ENCODE measurements around the gene C2orf42. TPM values are rescaled to one million over a fixed set of nuclear protein-coding genes. Genes with fewer than 3 reads are reported as not detected.

The C2orf42 gene
- total RNA-seq, 2 donors from 2014 or later: 12.3 to 16.5 TPM

DNA sequence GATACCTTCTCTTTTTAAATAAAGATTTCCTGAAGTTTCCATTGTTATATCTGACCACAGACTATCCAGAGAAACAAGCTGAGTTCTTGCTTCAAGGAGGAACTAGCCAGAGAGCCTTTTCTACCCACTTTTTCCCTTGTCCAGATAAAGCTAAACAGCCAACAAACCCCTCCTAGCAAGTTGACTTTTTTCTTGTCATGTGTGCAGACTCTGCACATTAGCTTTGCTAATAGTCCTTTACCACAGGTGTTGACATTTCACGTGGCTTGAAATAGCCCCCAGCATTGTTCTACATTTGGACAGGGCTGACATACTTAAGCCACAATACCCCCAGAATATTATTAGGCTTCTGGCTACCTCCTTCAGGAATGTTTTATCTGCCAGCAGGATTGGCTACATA, 62.8 kb downstream of the C2orf42 start:
- Mint-ChIP-seq H3K4me3 (no peak overlapping the region), H3K27ac (no peak overlapping the region), H3K36me3 (ENCODE audit: low read depth) (no peaks in the 10 kb centered on the region), H3K4me1 (peaks cover 28% of the 10 kb centered on the region), H3K9me3 (no peaks in the 10 kb centered on the region), H3K27me3 (ENCODE audit: insufficient read depth) (no peaks in the 10 kb centered on the region)
- Histone ChIP-seq H3K9ac (ENCODE audit: extremely low read depth, low read length, poor library complexity, severe bottlenecking) (no peak overlapping the region), H3K4me1 (ENCODE audit: control insufficient read depth, insufficient read depth, low read length) (peaks cover under 1% of the 10 kb centered on the region), H3K4me3 (ENCODE audit: low read length) (no peak overlapping the region), H3K27me3 (ENCODE audit: control insufficient read depth, insufficient read depth, low read length, poor library complexity, severe bottlenecking) (no peaks in the 10 kb centered on the region), H3K27ac (ENCODE audit: low read depth, low read length) (no peak overlapping the region), H3K36me3 (ENCODE audit: control insufficient read depth, insufficient read depth, low read length) (no peaks in the 10 kb centered on the region), H3K9me3 (ENCODE audit: control insufficient read depth, low read length) (no peaks in the 10 kb centered on the region)
- TF ChIP-seq, protein P1, sequence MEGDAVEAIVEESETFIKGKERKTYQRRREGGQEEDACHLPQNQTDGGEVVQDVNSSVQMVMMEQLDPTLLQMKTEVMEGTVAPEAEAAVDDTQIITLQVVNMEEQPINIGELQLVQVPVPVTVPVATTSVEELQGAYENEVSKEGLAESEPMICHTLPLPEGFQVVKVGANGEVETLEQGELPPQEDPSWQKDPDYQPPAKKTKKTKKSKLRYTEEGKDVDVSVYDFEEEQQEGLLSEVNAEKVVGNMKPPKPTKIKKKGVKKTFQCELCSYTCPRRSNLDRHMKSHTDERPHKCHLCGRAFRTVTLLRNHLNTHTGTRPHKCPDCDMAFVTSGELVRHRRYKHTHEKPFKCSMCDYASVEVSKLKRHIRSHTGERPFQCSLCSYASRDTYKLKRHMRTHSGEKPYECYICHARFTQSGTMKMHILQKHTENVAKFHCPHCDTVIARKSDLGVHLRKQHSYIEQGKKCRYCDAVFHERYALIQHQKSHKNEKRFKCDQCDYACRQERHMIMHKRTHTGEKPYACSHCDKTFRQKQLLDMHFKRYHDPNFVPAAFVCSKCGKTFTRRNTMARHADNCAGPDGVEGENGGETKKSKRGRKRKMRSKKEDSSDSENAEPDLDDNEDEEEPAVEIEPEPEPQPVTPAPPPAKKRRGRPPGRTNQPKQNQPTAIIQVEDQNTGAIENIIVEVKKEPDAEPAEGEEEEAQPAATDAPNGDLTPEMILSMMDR (conservative IDR thresholded peaks at IDR 0.05): no peak
- no peak for DNase-seq
- WGBS, 2 experiments (ENCODE audit: insufficient coverage in 1 of 2, insufficient read length in 1 of 2): 75 to 79% methylated on average over 1 of the region's 1 CpG

DNA sequence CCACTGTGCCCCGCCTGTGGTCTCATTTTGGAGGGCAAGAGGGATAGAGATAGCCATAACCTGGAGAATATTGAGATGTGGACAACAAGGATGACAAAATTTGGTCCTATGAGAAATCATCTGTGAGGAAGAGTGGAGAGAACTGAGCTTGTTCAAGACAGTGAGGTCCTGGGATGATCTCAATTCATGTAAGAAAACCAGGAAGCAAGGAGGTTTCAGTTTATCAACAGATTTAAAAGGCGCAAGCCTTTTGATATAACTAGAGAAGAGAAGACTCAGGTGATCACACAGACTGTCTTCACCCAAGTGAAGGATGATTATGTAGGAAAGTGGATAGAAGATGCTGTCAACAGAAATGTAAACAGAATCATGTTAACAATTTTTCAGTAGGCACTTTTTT, 64.4 kb downstream of the C2orf42 start:
- no peak for DNase-seq
- Histone ChIP-seq H3K36me3 (ENCODE audit: control insufficient read depth, insufficient read depth, low read length) (no peaks in the 10 kb centered on the region), H3K4me1 (ENCODE audit: control insufficient read depth, insufficient read depth, low read length) (peaks cover 10% of the 10 kb centered on the region), H3K9ac (ENCODE audit: extremely low read depth, low read length, poor library complexity, severe bottlenecking) (no peak overlapping the region), H3K27ac (ENCODE audit: low read depth, low read length) (no peak overlapping the region), H3K4me3 (ENCODE audit: low read length) (no peak overlapping the region), H3K9me3 (ENCODE audit: control insufficient read depth, low read length) (no peaks in the 10 kb centered on the region), H3K27me3 (ENCODE audit: control insufficient read depth, insufficient read depth, low read length, poor library complexity, severe bottlenecking) (no peaks in the 10 kb centered on the region)
- WGBS, 2 experiments (ENCODE audit: insufficient coverage in 1 of 2, insufficient read length in 1 of 2): 93 to 96% methylated on average over 2 of the region's 2 CpGs
- Mint-ChIP-seq H3K27ac (no peak overlapping the region), H3K27me3 (ENCODE audit: insufficient read depth) (no peaks in the 10 kb centered on the region), H3K9me3 (no peaks in the 10 kb centered on the region), H3K4me1 (peaks cover 29% of the 10 kb centered on the region), H3K4me3 (peak overlapping the region; percentile 87), H3K36me3 (ENCODE audit: low read depth) (no peaks in the 10 kb centered on the region)
- TF ChIP-seq, protein P1 (conservative IDR thresholded peaks at IDR 0.05): no peak

DNA sequence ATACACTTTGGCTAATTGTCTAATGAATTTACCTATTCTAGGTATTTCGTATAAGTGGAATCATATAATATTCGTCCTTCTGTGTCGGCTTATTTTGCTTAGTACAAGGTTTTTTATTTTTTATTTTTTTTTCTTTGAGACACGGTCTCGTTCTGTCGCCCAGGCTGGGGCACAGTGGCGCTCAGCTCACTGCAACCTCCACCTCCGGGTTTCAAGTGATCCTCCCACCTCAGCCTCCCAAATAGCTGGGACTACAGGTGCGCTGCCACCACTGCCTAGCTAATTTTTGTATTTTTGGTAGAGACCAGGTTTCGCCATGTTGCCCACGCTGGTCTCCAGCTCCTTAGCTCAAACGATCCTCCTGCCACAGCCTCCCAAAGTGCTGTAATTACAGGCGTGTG, 65.3 kb downstream of the C2orf42 start:
- no peaks in the 10 kb centered on the region for H3K9me3 ChIP-seq (ENCODE audit: control insufficient read depth, low read length)
- Mint-ChIP-seq H3K36me3 (ENCODE audit: low read depth) (no peaks in the 10 kb centered on the region), H3K4me3 (peak overlapping the region; percentile 87), H3K9me3 (no peaks in the 10 kb centered on the region), H3K27me3 (ENCODE audit: insufficient read depth) (no peaks in the 10 kb centered on the region), H3K4me1 (peaks cover 33% of the 10 kb centered on the region), H3K27ac (peak overlapping the region; percentile 99)
- peaks cover 10% of the 10 kb centered on the region for H3K4me1 ChIP-seq (ENCODE audit: control insufficient read depth, insufficient read depth, low read length)
- peak; percentile 33 for DNase-seq
- no peaks in the 10 kb centered on the region for H3K36me3 ChIP-seq (ENCODE audit: control insufficient read depth, insufficient read depth, low read length)
- TF ChIP-seq, protein P1 (conservative IDR thresholded peaks at IDR 0.05): no peak
- H3K27me3 ChIP-seq (ENCODE audit: control insufficient read depth, insufficient read depth, low read length, poor library complexity, severe bottlenecking): no peaks in the 10 kb centered on the region
- H3K27ac ChIP-seq (ENCODE audit: low read depth, low read length): peak overlapping the region; percentile 100
- peak overlapping the region; percentile 87 for H3K4me3 ChIP-seq (ENCODE audit: low read length)
- 91 to 92% methylated on average over 10 to 13 of the region's 13 CpGs for WGBS, 2 experiments (ENCODE audit: insufficient coverage in 1 of 2, insufficient read length in 1 of 2)
- peak overlapping the region; percentile 92 for H3K9ac ChIP-seq (ENCODE audit: extremely low read depth, low read length, poor library complexity, severe bottlenecking)
